ENCODE data around the gene MRTFA.
"Not testable (repeated sequence)": the region's sequence is repeated elsewhere in the genome, so short reads cannot be mapped to it uniquely, and the experiment has no call there.

The MRTFA gene

DNA sequence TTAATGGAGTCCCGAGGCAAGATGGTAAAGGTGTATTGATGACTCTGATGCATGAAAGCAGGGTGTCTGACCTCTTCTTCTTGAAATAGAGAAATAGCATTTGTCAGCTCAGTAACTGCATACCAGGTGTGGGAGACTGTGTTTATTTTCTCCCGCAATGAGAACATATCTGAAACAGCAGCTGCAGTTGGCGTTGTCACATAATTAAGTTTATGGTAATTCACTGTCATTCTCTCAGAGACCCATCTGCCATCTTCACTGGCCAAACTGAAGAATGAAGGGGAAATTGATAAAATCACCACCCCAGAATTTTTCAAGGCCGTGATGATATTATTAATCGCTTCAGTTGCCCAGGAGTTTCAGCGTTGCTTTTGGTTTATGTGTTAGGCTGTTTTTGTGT, 22.6 kb upstream of the MRTFA start:
- no peak for DNase-seq (ENCODE audit: low read depth in 2 of 2)

DNA sequence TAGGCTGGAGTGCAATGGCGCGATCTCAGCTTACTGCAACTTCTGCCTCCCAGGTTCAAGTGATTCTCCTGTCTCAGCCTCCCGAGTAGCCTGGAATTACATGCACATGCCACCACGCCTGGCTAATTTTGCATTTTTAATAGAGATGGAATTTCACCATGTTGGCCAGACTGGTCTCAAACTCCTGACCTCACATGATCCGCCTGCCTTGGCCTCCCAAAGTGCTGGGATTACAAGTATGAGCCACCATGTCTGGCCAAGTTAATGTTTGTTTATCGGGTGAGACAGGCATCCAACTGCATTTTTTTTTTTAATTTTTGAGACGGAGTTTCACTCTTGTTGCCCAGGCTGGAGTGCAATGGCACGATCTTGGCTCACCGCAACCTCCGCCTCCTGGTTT, 20.1 kb upstream of the MRTFA start:
- DNase-seq (ENCODE audit: low read depth in 2 of 2) = not testable (repeated sequence)

GRCh38 chr22:40655941-40656340, 19.4 kb upstream of the MRTFA start:
- not testable (repeated sequence) for DNase-seq (ENCODE audit: low read depth in 2 of 2)

DNA sequence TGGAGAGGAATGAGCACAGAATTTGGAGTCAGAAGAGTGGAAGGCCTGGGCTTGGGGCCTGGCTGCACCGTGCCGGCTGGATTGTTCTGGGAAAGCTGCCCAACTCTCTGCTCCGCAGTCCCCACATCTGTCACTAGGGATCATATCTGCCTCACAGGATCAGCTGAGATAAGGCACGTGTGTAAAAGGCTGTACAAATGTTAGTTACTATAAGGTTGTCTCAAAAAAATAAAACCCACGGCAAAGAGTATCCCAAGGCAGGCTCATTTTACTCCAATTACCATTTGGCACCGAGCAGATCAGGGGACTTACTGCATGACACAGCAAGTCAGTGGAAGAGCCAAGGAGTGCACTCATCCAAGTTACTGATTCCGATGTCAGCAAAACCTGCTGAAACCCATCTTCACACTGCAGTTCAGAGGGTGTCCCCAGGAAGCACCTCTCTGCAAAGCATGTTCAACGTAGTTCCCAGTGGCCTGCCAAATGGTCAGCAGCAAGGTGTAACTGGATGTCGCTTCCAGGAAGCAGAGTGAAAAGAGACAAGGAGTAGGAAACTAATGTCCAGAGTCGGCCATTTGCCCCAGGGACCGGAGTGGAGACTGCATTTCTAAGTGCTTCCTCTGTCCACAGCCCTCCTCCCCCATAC, 18.1 kb upstream of the MRTFA start:
- DNase-seq (ENCODE audit: low read depth in 2 of 2) = peak in 1 of 2 experiments; percentile 33

DNA sequence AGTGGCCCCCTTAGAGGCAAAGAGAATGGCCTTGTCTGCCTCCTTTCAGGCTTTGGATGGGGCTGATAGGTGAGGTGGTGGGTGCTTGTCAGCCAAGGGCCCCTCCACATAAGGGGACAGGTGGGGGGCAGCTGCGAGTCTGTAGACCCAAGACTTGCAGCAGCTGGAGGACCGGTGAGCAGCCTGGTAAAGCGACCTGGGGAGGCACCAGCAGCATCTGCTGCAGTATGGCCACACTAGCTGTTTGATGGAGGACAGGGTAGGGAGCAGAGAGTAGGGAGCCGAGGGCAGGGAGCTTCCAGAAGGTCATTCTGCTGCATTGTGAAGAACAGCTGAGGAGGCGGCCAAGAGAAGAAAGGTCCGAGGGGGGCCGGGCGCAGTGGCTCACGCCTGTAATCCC, 16.8 kb upstream of the MRTFA start:
- DNase-seq (ENCODE audit: low read depth in 2 of 2) = no peak

- DNase-seq (ENCODE audit: low read depth in 2 of 2) = peak; percentile 95 to 96
Measured at GRCh38 chr22:40651563-40652501, 15.3 kb upstream of the MRTFA start.

GRCh38 chr22:40651057-40651456, 14.5 kb upstream of the MRTFA start:
- no peak for DNase-seq (ENCODE audit: low read depth in 2 of 2)

DNA sequence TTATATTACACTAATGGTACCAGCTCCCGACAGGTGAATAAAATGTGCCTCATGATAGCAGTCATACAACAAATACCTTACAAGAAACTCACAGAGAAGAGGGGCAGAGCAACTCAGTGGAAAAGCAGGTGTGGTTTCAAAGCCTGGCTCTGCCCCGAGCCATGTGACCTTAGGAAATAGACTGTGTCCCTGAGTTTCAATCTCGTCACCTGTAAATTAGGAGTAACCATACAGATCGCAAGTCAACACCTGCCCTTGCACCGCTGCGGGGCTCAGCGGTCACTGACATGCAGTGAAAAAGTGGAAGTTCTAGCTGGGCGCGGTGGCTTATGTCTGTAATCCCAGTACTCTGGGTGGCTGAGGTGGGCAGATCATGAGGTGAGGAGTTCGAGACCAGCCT, 11.9 kb upstream of the MRTFA start:
- no peak for DNase-seq (ENCODE audit: low read depth in 2 of 2)

- DNase-seq (ENCODE audit: low read depth in 2 of 2) = no peak
Measured at GRCh38 chr22:40645579-40646197, 9.2 kb upstream of the MRTFA start.

GRCh38 chr22:40642316-40642715, 5.8 kb upstream of the MRTFA start:
- no peak for DNase-seq (ENCODE audit: low read depth in 2 of 2)

DNA sequence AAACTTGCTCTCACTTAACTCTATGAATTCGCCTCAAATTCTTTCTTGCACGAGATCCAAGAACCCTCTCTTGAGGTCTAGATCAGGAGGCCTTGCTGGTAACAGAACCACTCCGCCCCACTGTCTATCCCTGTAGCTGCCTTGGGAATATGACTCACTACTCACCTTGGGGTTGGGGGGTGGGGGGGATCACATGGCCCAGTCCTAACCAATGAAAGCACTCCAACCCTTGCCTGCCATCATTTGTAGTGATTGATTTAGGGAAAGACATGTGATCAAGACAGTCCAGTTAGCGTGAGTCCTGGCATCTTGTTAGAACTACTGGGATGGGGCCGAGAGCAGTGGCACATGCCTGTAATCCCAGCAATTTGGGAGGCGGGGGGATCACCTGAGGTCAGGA, 4.8 kb upstream of the MRTFA start:
- DNase-seq (ENCODE audit: low read depth in 2 of 2) = no peak

DNA sequence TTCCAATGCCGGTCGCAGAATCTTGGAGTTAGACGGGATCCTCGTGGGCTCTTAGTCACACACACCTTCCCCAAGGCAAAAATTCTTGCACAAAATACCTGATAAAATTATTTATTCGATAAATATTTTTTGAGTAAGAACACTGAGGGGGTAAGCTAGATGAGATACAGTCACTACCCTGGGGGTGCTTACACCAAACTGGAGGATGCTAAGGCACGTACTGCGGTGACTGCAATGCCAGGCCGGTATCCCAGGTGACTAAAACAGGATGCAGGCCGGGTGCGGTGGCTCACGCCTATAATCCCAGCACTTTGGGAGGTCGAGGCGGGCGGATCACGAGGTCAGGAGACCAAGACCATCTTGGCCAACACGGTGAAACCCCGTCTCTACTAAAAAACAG, 1.7 kb upstream of the MRTFA start:
- DNase-seq (ENCODE audit: low read depth in 2 of 2) = no peak

- DNase-seq (ENCODE audit: low read depth in 2 of 2) = no peak
Measured at GRCh38 chr22:40637183-40638150, 948 bp upstream of the MRTFA start.

DNA sequence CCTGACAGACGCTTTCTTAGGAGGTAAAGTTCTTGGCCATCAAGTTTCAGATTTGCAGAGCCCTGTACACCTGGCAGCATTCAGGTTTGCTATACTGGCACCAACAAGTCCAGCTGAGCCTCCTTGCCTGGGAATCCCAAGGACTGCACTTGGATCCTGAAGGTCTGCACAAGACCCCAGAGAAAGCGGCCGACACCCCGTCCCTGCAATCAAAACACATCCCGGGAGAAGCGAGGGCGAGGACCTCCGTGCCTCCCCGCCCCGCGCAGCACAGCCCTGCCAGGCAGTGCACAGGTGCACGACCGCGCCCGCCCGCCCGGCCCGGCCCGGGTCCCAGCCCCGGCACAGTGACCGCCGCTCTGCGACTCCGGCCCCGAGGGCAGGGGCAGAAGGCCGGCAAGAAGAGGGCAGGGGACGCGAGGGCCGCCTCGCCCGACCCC, 559 bp downstream of the MRTFA start:
- DNase-seq (ENCODE audit: low read depth in 2 of 2) = no peak

DNA sequence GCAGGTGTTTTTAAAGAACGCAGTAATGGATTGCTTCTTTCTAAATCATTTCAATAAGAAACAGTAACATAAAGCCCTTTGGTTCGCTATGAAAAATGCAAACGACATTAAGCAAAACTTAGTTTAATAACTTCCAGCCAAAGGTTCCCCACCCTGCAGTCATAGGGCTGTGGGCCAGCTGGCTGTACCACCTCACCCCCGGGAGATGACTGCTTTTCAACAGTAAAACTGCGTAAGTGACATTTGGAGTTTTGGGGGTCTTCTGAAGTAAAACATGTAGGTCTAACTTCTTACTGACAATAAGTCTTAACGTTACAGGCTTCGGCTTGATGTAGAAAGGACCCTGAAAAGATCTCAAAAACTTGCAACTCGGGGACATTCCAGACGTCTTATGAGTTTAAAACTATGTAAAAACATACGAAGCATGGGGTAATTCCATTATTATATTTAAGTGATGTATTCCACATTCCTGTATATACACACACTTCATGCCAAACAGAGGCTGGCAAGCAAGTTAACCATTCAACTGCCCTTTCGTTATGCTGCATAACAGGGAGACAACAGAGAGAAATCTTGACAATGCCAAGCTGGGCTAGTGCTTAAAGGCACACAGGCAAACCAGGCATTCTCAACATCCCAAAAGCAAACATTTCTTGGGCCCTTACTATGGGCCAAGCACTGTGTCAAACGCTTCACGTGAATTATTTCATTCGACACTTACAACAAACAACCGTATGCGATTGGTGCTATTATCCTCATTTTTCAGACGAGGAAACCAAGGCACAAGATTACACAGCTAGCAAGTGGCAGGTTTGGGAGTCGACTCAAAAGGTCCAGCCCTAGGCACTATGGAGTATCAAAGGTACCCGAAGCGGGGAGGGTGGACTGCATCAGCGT, 1.2 kb downstream of the MRTFA start:
- no peak for DNase-seq (ENCODE audit: low read depth in 2 of 2)

- no peak for DNase-seq (ENCODE audit: low read depth in 2 of 2)
Measured at GRCh38 chr22:40634119-40634903, 2.2 kb downstream of the MRTFA start.

DNA sequence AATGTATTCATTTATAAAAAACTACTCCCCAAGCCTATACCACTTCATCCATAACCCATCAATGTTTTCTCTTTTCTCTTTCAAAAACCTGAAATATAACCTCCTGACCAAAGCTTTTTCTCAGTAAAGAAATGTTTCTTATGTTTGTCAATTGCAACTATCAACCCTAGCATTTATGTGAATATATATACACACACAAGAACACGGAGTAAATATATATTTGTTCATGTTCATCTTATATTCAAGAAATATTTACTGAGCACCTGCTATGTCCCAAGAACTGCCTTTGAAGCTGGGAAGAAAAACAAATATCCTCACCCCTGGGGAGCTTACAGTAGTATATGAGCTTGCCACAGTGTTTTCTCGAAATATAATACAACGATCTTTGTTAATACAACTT, 3.5 kb downstream of the MRTFA start:
- DNase-seq (ENCODE audit: low read depth in 2 of 2) = no peak

DNA sequence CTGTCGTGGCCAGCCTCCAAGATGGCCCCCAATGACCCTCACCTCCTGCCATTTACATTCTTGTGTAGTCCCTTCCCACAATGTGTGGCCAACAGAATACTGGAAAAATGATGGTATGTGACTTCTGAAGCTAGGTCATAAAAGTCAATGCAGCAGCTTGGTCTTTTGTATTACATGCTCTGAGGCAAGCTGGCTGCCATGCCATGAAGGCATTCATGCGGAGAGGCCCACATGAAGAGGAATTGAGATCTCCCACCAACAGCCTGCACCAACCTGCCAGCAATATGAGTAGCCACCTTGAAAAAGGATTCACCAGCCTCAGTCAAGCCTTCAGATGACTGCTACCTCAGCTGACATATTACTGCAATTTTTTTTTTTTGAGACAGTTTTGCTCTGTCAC, 4.6 kb downstream of the MRTFA start:
- no peak for DNase-seq (ENCODE audit: low read depth in 2 of 2)

DNA sequence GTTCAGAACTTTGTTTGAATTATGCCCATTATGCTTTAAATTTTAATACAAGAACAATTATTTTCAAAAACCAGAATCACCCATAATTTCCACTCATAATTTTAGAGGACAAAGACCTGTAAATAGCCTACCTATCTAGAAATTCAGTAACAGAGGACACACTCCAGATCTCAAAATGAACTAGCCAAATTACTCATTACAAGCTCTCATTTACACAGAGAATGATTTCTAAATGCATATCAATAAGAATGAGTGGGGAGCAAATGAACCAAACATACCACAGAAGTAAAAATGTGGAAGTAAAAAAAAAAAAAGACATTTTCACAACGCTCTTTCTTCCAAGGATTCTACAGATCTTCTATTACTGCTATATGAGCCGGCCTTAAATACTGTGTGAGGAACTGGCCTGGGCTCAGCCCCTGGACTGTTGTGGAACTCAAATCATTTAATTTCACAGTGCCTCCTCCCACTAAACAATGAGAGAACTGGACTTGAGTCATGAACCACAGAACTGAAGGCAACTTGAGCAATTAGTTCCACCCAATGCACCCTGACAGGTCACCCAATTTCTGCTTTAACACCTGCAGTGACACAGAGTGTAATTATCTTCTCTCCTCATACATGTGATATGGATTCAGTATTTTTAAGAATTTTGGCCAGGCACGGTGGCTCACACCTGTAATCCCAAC, 8.0 kb downstream of the MRTFA start:
- DNase-seq (ENCODE audit: low read depth in 2 of 2) = no peak
